ENCODE results near the gene OR4X1.
"Not testable (repeated sequence)": the region's sequence is repeated elsewhere in the genome, so short reads cannot be mapped to it uniquely, and the experiment has no call there.

OR4X1 gene

DNA sequence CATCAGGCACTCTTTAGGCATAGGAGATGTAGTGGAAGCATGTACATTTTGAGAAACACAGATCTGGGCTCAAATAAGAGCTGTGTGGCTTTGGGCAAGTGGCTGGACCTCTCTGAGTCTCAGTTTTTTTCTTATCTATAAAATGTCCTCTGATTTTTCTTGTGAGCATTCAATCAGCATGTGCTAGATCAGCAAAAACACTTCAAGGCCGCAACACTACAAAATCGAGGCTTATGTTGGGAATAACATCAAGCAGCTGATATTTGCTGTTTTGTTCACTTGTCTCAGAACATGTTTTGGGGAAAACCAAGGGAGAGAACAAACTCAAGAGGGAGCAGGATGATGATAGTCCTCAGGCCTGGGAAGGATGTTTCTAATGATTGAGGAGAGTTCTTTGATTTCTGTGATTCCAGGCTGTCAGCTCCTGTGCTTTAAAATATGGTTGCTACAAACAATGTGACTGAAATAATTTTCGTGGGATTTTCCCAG is at the start of gene OR4X1:
TSS of gene OR4X1 (plus strand) at position 439 of the 489 bp plus-strand sequence. CDS start at position 439, 0 bp downstream.
- in situ Hi-C loops (cut with MboI; ENCODE audit: low sequenced_read_pairs): no loop called here

GRCh38 chr11:48216510-48216909 is 47.2 kb upstream of the OR4X1 start, which contains the start of gene OR4B1:
OR4B1 (plus strand) TSS chr11:48216810; CDS start chr11:48216810, 0 bp downstream.
- in situ Hi-C loops (cut with MboI; ENCODE audit: low sequenced_read_pairs): no loop called here

DNA sequence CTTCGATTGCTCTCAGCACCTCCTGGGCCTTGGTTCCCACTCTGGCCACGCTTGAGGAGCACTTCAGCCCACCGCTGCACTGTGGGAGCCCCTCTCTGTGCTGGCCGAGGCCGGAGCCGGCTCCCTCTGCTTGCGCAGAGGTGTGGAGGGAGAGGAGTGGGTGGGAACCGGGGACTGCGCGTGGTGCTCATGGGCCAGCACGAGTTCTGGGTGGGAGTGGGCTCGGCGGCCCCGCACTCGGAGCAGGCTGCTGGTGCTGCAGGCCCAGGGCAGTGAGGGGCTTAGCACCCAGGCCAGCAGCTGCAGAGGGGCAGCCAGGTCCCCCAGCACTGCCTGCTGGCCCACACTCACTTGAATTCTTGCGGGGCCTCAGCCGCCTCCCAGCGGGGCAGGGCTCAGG is 34.9 kb upstream of the OR4X1 start:
- in situ Hi-C loops (cut with MboI; ENCODE audit: low sequenced_read_pairs): no loop called here

GRCh38 chr11:48230057-48230456 is 33.6 kb upstream of the OR4X1 start:
- in situ Hi-C loops (cut with MboI; ENCODE audit: low sequenced_read_pairs): not testable (repeated sequence)

DNA sequence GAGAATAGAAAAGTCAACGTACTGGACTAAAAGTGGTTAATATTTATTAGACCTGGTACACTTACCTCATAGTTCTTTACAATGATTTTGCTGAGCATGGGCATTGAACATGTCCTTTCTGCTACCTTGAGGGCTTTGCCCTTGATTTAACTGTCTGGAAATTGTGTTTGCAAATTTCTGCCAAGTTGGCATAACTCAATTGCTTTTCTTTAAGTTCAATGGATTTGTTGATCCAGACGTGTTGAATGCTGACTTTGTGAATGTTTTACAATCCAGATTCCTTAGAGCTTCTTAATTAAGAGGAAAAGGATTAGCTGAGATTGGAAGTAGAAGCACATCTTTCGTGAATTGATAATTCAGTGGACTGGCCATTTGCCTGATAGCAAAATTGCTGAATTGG is 25.9 kb upstream of the OR4X1 start:
- in situ Hi-C loops (cut with MboI; ENCODE audit: low sequenced_read_pairs): no loop called here

- in situ Hi-C loops (cut with MboI; ENCODE audit: low sequenced_read_pairs): no loop called here
Measured at GRCh38 chr11:48242501-48242900, 21.2 kb upstream of the OR4X1 start.

GRCh38 chr11:48244804-48245203 is 18.9 kb upstream of the OR4X1 start, which contains the start of gene OR4X2:
OR4X2 (plus strand) TSS chr11:48245104; CDS start chr11:48245104, 0 bp downstream.
- in situ Hi-C loops (cut with MboI; ENCODE audit: low sequenced_read_pairs): no loop called here

- in situ Hi-C loops (cut with MboI; ENCODE audit: low sequenced_read_pairs): no loop called here
Measured at GRCh38 chr11:48248902-48249301, 14.8 kb upstream of the OR4X1 start.

GRCh38 chr11:48261600-48261999 is 2.1 kb upstream of the OR4X1 start:
- in situ Hi-C loops (cut with MboI; ENCODE audit: low sequenced_read_pairs): no loop called here

DNA sequence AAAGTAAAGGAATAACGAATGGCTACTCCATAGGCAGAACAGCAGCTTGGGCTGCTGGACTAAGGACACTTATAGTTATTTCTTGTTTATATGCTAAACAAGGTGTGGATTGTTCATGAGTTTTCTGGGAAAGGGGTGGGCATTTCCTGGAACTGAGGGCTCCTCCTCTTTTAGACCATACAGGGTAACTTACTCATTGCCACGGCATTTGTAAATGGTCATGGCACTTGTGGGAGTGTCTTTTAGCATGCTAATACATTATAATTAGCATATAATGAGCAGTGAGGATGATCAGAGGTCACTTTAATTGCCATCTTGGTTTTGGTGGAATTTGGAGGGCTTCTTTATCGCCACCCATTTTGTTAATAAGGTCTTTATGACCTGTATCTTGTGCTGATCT is 7.0 kb downstream of the OR4X1 start:
- in situ Hi-C loops (cut with MboI; ENCODE audit: low sequenced_read_pairs): no loop called here

GRCh38 chr11:48272606-48273005 is 8.9 kb downstream of the OR4X1 start:
- in situ Hi-C loops (cut with MboI; ENCODE audit: low sequenced_read_pairs): no loop called here

GRCh38 chr11:48305923-48306322 is 42.3 kb downstream of the OR4X1 start, which contains the start of gene OR4S1:
OR4S1 (plus strand) TSS chr11:48306223; CDS start chr11:48306223, 0 bp downstream.
- in situ Hi-C loops (cut with MboI; ENCODE audit: low sequenced_read_pairs): no loop called here

GRCh38 chr11:48307760-48308386 is 44.2 kb downstream of the OR4X1 start:
- in situ Hi-C loops (cut with MboI; ENCODE audit: low sequenced_read_pairs): no loop called here

DNA sequence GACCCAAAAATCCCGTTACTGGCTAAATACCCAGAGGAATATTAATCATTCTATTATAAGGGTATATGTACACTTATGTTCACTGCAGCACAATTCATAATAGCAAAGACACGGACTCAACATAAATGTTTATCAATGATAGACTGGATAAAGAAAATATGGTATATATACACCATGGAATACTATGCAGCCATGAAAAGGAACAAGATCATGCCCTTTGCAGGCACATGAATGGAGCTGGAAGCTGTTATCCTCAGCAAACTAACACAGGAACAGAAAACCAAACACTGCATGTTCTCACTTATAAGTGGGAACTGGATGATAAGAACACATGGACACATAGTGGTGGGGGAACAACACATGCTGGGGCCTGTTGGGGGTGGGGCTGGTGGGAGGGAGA is 49.9 kb downstream of the OR4X1 start:
- in situ Hi-C loops (cut with MboI; ENCODE audit: low sequenced_read_pairs): not testable (repeated sequence)
